Nephron progenitor cell (in vitro differentiated cells): ENCODE data around the gene TNPO1.
"Not testable (repeated sequence)": the region's sequence is repeated elsewhere in the genome, so short reads cannot be mapped to it uniquely, and the experiment has no call there.

Source experiments
- DNase-seq: peaks from one replicate; pipeline ENCODE4 v3.0.0; 2021
- H3K27ac Mint-ChIP-seq: 2 replicates; pipeline ENCODE4 v1.8.0; 2021; ENCODE audit warnings: mild to moderate bottlenecking, moderate library complexity, mixed read lengths
- H3K27me3 Mint-ChIP-seq: 2 replicates; pipeline ENCODE4 v1.8.0; 2021; ENCODE audit warnings: mild to moderate bottlenecking, low read depth, mixed read lengths; ENCODE audit not compliant: poor library complexity
- H3K36me3 Mint-ChIP-seq: 2 replicates; pipeline ENCODE4 v1.8.0; 2021; ENCODE audit warnings: low read depth, mixed read lengths
- H3K4me1 Mint-ChIP-seq: 2 replicates; pipeline ENCODE4 v1.8.0; 2021; ENCODE audit warnings: mixed read lengths
- H3K4me3 Mint-ChIP-seq: 2 replicates; pipeline ENCODE4 v1.8.0; 2021; ENCODE audit warnings: mild to moderate bottlenecking, moderate library complexity, mixed read lengths
- H3K9me3 Mint-ChIP-seq: 2 replicates; pipeline ENCODE4 v1.8.0; 2021; ENCODE audit warnings: mild to moderate bottlenecking, moderate library complexity, mixed read lengths
- CTCF ChIP-seq: fragments of 200-600 bp; sonication (generic); IDR thresholded peaks from 2 replicates; pipeline ENCODE4 v1.5.0; 2021; ENCODE audit warnings: antibody characterized with exemption

TNPO1 gene

DNA sequence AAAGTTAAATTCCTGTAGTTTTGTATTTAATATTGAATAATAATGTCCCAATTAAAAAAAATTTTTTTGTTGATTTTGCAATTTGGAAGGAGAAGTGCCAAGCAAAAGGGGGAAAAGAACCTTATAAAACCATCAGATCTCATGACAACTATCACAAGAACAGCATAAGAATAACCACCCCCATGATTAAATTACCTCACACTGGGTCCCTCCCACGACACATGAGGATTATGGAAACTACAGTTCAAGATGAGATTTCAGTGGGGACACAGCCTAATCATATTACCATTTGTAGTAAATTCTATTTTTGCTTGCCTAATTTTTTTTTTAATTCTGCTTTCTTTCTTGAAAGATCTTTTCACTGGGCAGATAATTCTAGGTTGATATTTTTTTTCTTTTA, 106.0 kb downstream of the TNPO1 start:
- H3K4me1 Mint-ChIP-seq = no peaks in the 10 kb centered on the region
- no peak for TF ChIP-seq CTCF
- DNase-seq = no peak
- H3K36me3 Mint-ChIP-seq = peaks cover 12% of the 10 kb centered on the region
- H3K27me3 Mint-ChIP-seq = no peaks in the 10 kb centered on the region
- H3K4me3 Mint-ChIP-seq = no peak overlapping the region
- no peak overlapping the region for H3K27ac Mint-ChIP-seq
- H3K9me3 Mint-ChIP-seq = peaks cover 11% of the 10 kb centered on the region

DNA sequence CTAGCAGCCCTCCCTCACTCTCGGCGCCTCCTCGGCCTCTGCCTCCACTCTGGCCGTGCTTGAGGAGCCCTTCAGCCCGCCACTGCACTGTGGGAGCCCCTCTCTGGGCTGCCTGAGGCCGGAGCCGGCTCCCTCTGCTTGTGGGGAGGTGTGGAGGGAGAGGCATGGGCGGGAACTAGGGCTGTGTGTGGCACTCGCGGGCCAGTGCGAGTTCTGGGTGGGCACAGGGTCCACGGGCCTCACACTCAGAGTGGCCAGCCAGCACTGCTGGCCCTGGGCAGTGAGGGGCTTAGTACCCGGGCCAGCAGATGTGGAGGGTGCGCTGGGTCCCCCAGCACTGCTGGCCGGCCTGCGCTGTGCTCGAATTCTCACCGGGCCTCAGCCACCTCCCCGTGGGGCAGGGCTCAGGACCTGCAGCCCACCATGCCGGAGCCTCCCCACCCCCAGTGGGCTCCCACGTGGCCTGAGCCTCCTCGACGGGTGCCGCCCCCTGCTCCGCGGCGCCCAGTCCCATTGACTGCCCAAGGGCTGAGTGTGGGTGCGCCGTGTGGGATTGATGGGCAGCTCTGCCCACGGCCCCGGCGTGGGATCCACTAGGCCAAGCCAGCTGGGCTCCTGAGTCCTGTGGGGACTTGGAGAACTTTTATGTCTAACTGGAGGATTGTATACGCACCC, 109.0 kb downstream of the TNPO1 start:
- no peak overlapping the region for H3K27ac Mint-ChIP-seq
- H3K36me3 Mint-ChIP-seq = peaks cover 12% of the 10 kb centered on the region
- no peaks in the 10 kb centered on the region for H3K27me3 Mint-ChIP-seq
- no peak overlapping the region for H3K4me3 Mint-ChIP-seq
- H3K4me1 Mint-ChIP-seq = no peaks in the 10 kb centered on the region
- peaks cover 11% of the 10 kb centered on the region for H3K9me3 Mint-ChIP-seq
- TF ChIP-seq CTCF = no peak
- no peak for DNase-seq

DNA sequence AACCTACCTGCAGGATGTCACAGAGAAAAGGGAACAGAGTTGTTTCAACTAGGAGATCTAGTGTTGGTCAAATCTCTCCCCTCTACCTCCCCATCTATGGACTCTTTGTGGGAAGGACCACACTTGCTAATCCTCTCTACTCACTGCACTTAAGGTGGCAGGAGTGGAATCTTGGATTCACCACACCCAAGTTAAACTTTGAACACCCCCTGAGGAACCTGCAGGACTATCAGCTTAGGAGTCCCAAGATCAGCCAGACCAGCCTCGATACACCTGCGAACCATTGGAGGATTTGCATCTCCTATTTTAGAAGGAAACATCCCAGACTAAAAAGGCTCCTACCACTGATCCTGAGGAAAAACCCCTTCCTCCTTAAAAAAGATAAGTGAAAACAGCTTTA, 116.2 kb downstream of the TNPO1 start:
- not testable (repeated sequence) for DNase-seq, H3K4me1 Mint-ChIP-seq, H3K4me3 Mint-ChIP-seq, H3K36me3 Mint-ChIP-seq, H3K27ac Mint-ChIP-seq
- Mint-ChIP-seq H3K9me3 (peaks cover 25% of the 10 kb centered on the region), H3K27me3 (peaks cover 12% of the 10 kb centered on the region)

GRCh38 chr5:72934953-72935725, 118.7 kb downstream of the TNPO1 start:
- Mint-ChIP-seq H3K27me3 (peaks cover 15% of the 10 kb centered on the region), H3K9me3 (peaks cover 25% of the 10 kb centered on the region)
- DNase-seq, H3K4me3 Mint-ChIP-seq, H3K36me3 Mint-ChIP-seq, H3K27ac Mint-ChIP-seq, H3K4me1 Mint-ChIP-seq: not testable (repeated sequence)

GRCh38 chr5:72936893-72937292, 120.4 kb downstream of the TNPO1 start:
- TF ChIP-seq CTCF = no peak
- Mint-ChIP-seq H3K27ac (no peak overlapping the region), H3K4me3 (no peak overlapping the region), H3K27me3 (peaks cover 22% of the 10 kb centered on the region), H3K4me1 (no peaks in the 10 kb centered on the region), H3K9me3 (peaks cover 19% of the 10 kb centered on the region), H3K36me3 (no peaks in the 10 kb centered on the region)
- no peak for DNase-seq

DNA sequence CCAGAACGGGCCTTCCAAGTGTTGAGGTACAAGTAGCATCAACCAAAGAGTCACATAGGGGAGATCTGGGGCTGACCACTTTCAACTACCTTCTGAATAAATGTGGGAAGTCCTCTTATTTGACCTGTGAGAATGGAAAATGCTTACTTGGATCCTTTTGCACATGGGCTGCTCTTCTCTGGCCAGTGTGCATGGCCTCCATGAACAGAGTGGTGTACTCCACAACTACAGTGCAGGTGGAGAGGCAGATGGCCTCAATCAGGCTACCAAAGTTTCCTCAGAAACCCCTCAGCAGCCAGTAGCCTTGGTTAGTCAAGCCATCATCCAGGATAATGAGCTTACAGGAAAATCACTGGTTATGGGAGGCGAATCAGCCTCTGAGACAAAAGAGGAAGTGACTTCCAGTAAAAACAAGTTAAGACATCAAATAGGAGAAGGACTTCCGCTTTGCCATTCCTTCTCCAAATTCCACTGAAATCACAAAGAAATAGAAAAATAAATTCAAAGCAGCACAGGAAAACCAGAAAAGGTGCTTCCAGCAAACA, 121.1 kb downstream of the TNPO1 start:
- H3K9me3 Mint-ChIP-seq = peaks cover 19% of the 10 kb centered on the region
- peaks cover 22% of the 10 kb centered on the region for H3K27me3 Mint-ChIP-seq
- H3K4me3 Mint-ChIP-seq = no peak overlapping the region
- no peaks in the 10 kb centered on the region for H3K4me1 Mint-ChIP-seq
- no peak overlapping the region for H3K27ac Mint-ChIP-seq
- no peak for TF ChIP-seq CTCF
- no peaks in the 10 kb centered on the region for H3K36me3 Mint-ChIP-seq
- no peak for DNase-seq
